IPS DF 4.7 (cell line): ENCODE measurements around the gene HDGFL3.
"Not testable (repeated sequence)": the region's sequence is repeated elsewhere in the genome, so short reads cannot be mapped to it uniquely, and the experiment has no call there.

Source experiments
- DNase-seq: peaks from one replicate; pipeline ENCODE4 v3.0.0-alpha.2; 2013; ENCODE audit warnings: low spot score; ENCODE audit errors: extremely low read depth

The HDGFL3 gene

GRCh38 chr15:83194528-83194927, 13.1 kb downstream of the HDGFL3 start:
- no peak for DNase-seq

GRCh38 chr15:83193721-83194120, 13.9 kb downstream of the HDGFL3 start:
- DNase-seq = no peak

GRCh38 chr15:83192742-83193141, 14.9 kb downstream of the HDGFL3 start:
- DNase-seq = no peak

GRCh38 chr15:83190450-83190849, 17.2 kb downstream of the HDGFL3 start:
- DNase-seq = no peak

- no peak for DNase-seq
These were observed 22.1 kb downstream of the HDGFL3 start for GRCh38 chr15:83185561-83185960.

- DNase-seq = no peak
These were observed 28.7 kb downstream of the HDGFL3 start for GRCh38 chr15:83178869-83179325.

DNA sequence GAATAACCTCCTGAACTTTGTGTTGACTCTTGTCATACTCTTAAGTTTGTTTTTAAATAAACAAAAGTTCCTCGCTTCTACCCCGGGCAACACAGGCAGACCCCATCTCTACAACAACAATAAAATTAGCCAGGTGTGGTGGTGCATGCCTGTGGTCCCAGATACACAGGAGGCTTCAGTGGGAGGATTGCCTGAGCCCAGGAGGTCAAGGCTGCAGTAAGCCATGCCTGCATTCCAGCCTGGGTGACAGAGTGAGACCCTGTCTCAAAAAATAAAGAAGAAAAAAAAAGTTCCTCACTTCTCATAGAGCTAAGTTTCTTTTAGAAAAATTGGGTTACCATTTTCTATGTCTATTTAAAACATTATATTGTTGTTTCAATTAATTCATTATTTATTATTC, 29.2 kb downstream of the HDGFL3 start:
- DNase-seq = no peak

- DNase-seq = no peak
These were observed 32.7 kb downstream of the HDGFL3 start for GRCh38 chr15:83174891-83175290.

GRCh38 chr15:83170474-83171165, 37.0 kb downstream of the HDGFL3 start:
- DNase-seq = no peak

DNA sequence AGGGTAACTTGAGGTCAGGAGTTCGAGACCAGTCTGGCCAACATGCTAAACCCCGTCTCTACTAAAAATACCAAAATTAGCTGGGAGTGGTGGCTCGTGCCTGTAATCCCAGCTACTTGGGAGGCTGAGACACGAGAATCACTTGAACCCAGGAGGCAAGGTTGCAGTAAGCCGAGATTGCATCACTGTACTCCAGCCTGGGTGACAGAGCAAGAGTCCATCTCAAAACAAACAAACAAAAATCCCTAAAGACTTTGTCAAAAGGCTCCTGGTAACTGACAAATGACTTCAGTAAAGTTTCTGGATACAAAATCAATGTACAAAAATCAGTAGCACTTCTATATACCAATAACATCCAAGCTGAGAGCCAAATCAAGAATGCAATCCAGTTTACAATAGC, 38.0 kb downstream of the HDGFL3 start:
- not testable (repeated sequence) for DNase-seq

DNA sequence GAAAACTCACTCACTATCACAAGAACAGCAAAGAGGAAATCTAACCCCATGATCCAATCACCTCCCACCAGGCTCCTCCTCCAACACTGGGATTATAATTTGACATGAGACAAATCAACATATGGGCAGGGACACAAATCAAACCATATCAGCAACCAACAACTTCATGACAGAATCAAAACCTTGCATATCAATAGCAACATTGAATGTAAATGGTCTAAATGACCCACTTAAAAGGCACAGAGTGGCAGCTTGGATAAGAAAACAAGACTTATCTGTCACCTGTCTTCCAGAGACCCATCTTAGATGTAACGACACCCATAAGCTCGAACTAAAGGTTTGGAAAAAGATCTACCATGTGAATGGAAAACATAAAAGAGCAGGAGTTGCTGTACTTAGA, 40.8 kb downstream of the HDGFL3 start:
- DNase-seq = no peak

DNA sequence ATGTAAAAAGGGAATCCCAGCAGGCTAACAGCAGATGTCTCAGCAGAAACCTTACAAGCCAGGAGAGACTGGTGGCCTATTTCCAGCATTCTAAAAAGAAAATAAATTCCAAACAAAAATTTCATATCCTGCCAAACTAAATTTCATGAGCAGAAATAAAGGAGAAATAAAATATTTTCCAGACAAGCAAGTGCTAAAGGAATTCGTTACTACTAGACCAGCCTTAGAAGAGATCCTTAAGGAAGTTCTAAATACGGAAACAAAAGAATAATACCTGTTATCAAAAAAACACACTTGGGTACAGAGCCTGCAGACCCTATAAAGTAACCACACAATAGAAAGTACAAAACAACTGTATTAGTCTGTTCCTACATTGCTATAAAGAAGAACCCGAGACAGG, 41.4 kb downstream of the HDGFL3 start:
- DNase-seq = no peak

DNA sequence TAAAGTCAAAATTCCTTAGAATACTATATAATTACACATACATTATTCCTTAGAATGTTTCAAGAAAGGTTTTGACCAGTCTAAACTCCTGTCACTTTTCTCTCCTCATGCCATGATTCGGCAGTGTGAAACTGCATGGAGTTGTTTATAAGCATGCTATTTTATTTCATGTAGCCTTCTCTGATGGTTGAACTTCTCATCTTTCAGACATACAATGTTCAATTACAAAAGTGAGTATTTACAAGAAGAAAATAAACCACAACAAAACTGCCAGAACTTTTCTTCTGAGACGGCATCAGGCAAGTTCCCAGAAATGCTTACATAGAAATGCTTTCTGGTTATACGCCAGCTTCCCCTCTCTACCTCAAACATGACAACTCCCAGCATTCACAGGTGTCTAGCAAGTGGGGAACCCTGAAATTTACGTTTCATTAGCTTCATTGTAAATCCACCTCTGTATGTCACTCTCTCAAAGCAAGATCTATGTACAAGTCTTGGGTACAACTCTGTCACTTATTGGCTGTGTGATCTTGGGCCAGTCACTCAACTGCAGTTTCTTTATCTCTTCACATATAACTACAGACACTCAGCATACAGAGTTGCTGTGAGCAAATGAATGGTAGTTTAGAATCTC, 42.7 kb downstream of the HDGFL3 start:
- no peak for DNase-seq

- no peak for DNase-seq
These were observed 43.4 kb downstream of the HDGFL3 start for GRCh38 chr15:83164111-83164770.

DNA sequence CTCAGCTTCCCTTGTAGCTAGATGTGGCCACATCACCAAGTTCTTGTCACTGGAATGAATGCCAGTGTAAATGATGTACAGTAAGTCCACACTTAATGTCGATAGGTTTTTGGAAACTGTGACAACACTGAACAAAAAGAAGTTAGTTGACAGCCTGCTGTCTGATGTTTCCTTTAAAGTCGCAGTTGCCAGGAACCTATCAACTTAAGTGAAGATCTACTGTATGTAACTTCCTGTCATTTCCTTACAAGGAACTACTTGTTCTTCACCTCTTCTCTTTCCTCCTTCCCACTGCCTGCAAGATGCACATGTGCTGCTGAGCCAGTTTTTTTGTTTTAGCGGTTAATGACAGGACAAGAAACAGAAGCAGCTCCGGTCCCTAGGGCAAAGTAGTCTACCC, 44.6 kb downstream of the HDGFL3 start:
- DNase-seq = no peak

DNA sequence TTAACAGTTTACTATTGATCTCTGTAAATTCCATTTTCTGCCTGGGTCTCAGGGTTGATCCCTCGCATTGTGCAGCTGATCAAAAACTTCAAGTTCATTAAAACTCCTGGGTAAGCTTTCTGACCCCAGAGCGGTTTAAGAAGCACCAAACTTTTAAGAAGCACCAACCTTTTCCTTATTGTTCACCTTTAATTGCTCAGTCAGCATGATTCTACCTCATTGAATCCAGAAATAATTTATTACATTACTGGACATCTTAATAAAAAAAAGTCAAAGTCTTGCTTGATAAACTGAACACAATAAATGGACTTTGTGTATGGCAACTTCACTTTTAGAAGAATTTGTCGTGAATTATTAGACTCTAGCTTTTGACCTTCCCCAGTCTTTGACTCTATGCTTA, 46.9 kb downstream of the HDGFL3 start:
- no peak for DNase-seq

DNA sequence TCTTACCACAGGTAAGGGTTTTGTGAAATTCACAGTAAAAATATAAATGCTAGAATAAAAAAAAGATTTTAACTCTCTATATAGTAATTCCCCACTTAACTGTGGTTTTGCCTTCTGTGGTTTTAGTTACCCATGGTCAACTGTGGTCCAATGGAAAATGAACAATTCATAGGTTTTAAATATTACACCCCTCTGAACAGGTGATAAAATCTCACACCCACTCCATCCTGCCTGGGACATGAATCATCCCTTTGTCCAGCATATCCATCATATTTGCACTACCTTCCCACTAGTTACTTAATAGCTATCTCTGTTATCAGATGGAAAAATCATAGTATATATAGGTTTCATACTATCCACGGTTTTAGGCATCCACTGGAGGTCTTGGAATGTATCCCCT, 49.2 kb downstream of the HDGFL3 start:
- DNase-seq = no peak

GRCh38 chr15:83155942-83156341, 51.7 kb downstream of the HDGFL3 start:
- DNase-seq = no peak

DNA sequence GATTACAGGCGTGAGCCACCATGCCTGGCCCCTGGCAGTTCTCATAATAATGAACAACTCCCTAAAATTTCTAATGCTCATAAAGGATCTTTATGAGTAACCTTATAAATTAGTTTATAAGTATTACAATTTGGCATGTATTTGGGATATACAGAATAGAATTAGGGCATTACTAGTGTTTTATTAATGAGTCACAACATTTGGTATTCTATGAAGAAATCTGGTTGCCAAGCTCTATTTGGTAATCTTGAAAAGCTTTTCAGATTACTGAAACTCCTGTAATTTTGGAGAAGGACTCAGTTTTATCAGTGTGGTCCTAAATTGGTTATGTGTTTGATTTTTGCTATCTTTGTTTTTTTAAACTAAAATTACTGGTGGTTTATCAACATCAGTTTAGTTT, 54.3 kb downstream of the HDGFL3 start:
- no peak for DNase-seq

DNA sequence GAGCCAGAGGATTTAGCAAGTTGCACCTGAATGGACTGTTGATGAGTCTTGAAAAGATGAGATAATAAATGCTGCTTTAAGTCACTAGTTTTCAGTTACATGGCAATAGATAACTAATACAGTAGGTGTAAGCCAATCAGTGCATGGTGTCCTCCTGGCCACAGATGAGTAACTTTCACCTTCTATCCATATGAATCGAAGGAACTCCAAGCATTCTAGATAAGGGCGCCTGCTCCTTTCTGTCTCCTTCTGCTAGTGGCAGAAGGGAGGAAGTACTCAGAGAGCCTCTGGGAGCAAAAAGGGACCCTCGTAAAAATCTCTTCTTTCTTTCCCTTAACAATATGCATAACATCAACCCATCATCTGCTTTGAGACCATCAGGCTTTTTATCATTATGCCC, 62.9 kb downstream of the HDGFL3 start:
- DNase-seq = no peak

GRCh38 chr15:83142151-83142550, 65.5 kb downstream of the HDGFL3 start:
- not testable (repeated sequence) for DNase-seq

- DNase-seq = no peak
These were observed 74.6 kb downstream of the HDGFL3 start for GRCh38 chr15:83132861-83133523.
